Endothelial cell of umbilical vein (primary cell): ENCODE results near the gene DHRS4. TPM values are rescaled to one million over a fixed set of nuclear protein-coding genes. Genes with fewer than 3 reads are reported as not detected.

ENCODE experiments used
- BruUV-seq: library from RNA; stranded (reverse); fragments of 400-500 nt; replicated peaks from 2 replicates; lab custom pipeline; 2021; lab: Mats Ljungman, UMichigan
- CTCF ChIA-PET: fragments of 300-600, 350-600 bp; sonication (Branson Sonifier 250); formaldehyde crosslinking; loops from one replicate; lab custom pipeline; 2021; ENCODE audit warnings: antibody characterized with exemption, inconsistent platforms; lab: Charles Lee
- POLR2A ChIA-PET: fragments of 300-600, 350-600 bp; sonication (Branson Sonifier 250); formaldehyde crosslinking; loops from one replicate; lab custom pipeline; 2021; ENCODE audit warnings: antibody characterized with exemption, inconsistent platforms; lab: Charles Lee
- DNase-seq: peaks from one replicate; pipeline ENCODE4 v3.0.0-alpha.2; 2011; ENCODE audit warnings: low read depth, low spot score
- FAIRE-seq: peaks from 2 replicates; lab custom pipeline; 2011; peaks lifted over from hg19 to GRCh38; lab: Jason Lieb, UNC
- H2AFZ ChIP-seq: 2 replicates; pipeline ENCODE4 v1.6.0; 2012; ENCODE audit warnings: low read depth, low read length, control low read depth, inconsistent platforms
- H3K27ac ChIP-seq: 2 replicates; pipeline ENCODE4 v1.5.1; 2011; ENCODE audit warnings: low read depth, mild to moderate bottlenecking, control low read depth, low read length, moderate library complexity; ENCODE audit not compliant: insufficient read depth
- H3K27me3 ChIP-seq, 2 experiments: 2 replicates each; pipeline versions ENCODE4 v1.6.0 to v1.6.1; 2011; ENCODE audit warnings: low read length in 2 of 2, mixed read lengths in 1 of 2; ENCODE audit not compliant: control insufficient read depth in 2 of 2, insufficient read depth in 2 of 2
- H3K36me3 ChIP-seq, 2 experiments: 2 replicates in 1 of 2; 3 replicates in 1 of 2; pipeline ENCODE4 v1.5.1; 2011; ENCODE audit warnings: low read length in 2 of 2, mild to moderate bottlenecking in 1 of 2, moderate library complexity in 1 of 2; ENCODE audit not compliant: control insufficient read depth in 2 of 2, insufficient read depth in 2 of 2; ENCODE audit errors: extremely low read depth in 1 of 2
- H3K4me1 ChIP-seq: 3 replicates; pipeline ENCODE4 v1.5.1; 2011; ENCODE audit warnings: mild to moderate bottlenecking, low read length; ENCODE audit not compliant: control insufficient read depth, insufficient read depth; ENCODE audit errors: extremely low read depth
- H3K4me2 ChIP-seq: 2 replicates; pipeline ENCODE4 v1.6.1; 2011; ENCODE audit warnings: low read length, control low read depth, mixed read lengths; ENCODE audit not compliant: insufficient read depth
- H3K4me3 ChIP-seq, 3 experiments: fragments of 200-600 bp in 1 of 3; sonication (generic), shearing (Covaris generic) in 1 of 3; replicated peaks in 1 of 3; 2 replicates each; pipeline ENCODE4 v1.5.1; 2011 to 2016; ENCODE audit warnings: control low read depth in 3 of 3, low read length in 3 of 3, mild to moderate bottlenecking in 2 of 3, inconsistent platforms in 1 of 3, low read depth in 1 of 3, moderate library complexity in 1 of 3; ENCODE audit not compliant: insufficient read depth in 1 of 3
- H3K79me2 ChIP-seq: 2 replicates; pipeline ENCODE4 v1.6.0; 2012; ENCODE audit warnings: low read length, inconsistent platforms; ENCODE audit not compliant: control insufficient read depth, insufficient read depth
- H3K9ac ChIP-seq: replicated peaks from 2 replicates; pipeline ENCODE3; 2011; ENCODE audit warnings: low read length, control low read depth; ENCODE audit not compliant: insufficient read depth; ENCODE audit errors: extremely low read depth
- H3K9me1 ChIP-seq: replicated peaks from 3 replicates; pipeline ENCODE4 v1.6.0; 2011; ENCODE audit warnings: mild to moderate bottlenecking, low read length; ENCODE audit not compliant: control insufficient read depth, insufficient read depth; ENCODE audit errors: extremely low read depth
- H3K9me3 ChIP-seq: replicated peaks from 2 replicates; pipeline ENCODE4 v1.5.1; 2012; ENCODE audit warnings: low read length, inconsistent platforms; ENCODE audit not compliant: control insufficient read depth, insufficient read depth
- H4K20me1 ChIP-seq: replicated peaks from 2 replicates; pipeline ENCODE3; 2011; ENCODE audit warnings: mild to moderate bottlenecking, low read length; ENCODE audit not compliant: control insufficient read depth, insufficient read depth; ENCODE audit errors: extremely low read depth
- CTCF ChIP-seq, 2 donors: IDR thresholded peaks; 1 replicate in 1 of 2; 2 replicates in 1 of 2; pipeline ENCODE4 v1.5.1; 2011; ENCODE audit warnings: low read length in 2 of 2, mild to moderate bottlenecking in 2 of 2, moderate library complexity in 2 of 2, control low read depth in 1 of 2, inconsistent platforms in 1 of 2, low read depth in 1 of 2; ENCODE audit not compliant: insufficient read depth in 1 of 2; ENCODE audit errors: extremely low read depth in 1 of 2
- EZH2 ChIP-seq: IDR thresholded peaks from 2 replicates; pipeline ENCODE4 v1.6.1; 2012; ENCODE audit warnings: borderline replicate concordance, low read depth, mild to moderate bottlenecking, moderate library complexity, low read length, inconsistent platforms; ENCODE audit not compliant: severe bottlenecking
- FOS ChIP-seq: IDR thresholded peaks from 2 replicates; pipeline ENCODE4 v1.6.1; 2011; ENCODE audit warnings: mild to moderate bottlenecking, low read length, moderate library complexity, borderline replicate concordance; ENCODE audit not compliant: insufficient read depth
- GATA2 ChIP-seq: IDR thresholded peaks from 2 replicates; pipeline ENCODE4 v1.7.0; 2011; ENCODE audit warnings: low read depth, mild to moderate bottlenecking, moderate library complexity, mixed read lengths, low read length; ENCODE audit not compliant: insufficient read length, insufficient read depth
- JUN ChIP-seq: IDR thresholded peaks from 2 replicates; pipeline ENCODE4 v1.6.1; 2011; ENCODE audit warnings: borderline replicate concordance, low read depth; ENCODE audit not compliant: insufficient read length, insufficient read depth
- MYC ChIP-seq: IDR thresholded peaks from one replicate; pipeline ENCODE4 v1.6.1; 2011; ENCODE audit warnings: mild to moderate bottlenecking, low read depth, low read length
- POLR2A ChIP-seq: IDR thresholded peaks from 2 replicates; pipeline ENCODE4 v1.6.1; 2012; ENCODE audit warnings: low read depth, mild to moderate bottlenecking, control low read depth, low read length
- POLR2AphosphoS5 ChIP-seq: IDR thresholded peaks from 2 replicates; pipeline ENCODE4 v1.6.1; 2012; ENCODE audit warnings: low read depth, mild to moderate bottlenecking, control low read depth, low read length, moderate library complexity; ENCODE audit not compliant: insufficient read depth
- dilution Hi-C: fragments of 300-500 bp; cut with MboI; formaldehyde crosslinking; loops from one replicate; pipeline ENCODE4 v1.15.0; 2019; ENCODE audit warnings: low sequenced_read_pairs; ENCODE audit not compliant: extremely low pct_ligation_motif_present
- intact Hi-C: fragments of 100-400 bp; cut with micrococcal nuclease; formaldehyde crosslinking; loops from one replicate; pipeline ENCODE4 v1.10.0; 2022
- polyA plus RNA-seq, 4 experiments: library from polyadenylated mRNA; depleted of rRNA in 3 of 4; stranded (reverse) in 3 of 4; unstranded in 1 of 4; fragments of >200 nt; gene quantifications; 2 replicates each; pipeline versions ENCODE4 v1.2.1 to v1.2.3, GENCODE V29; 2011 to 2012; ENCODE audit warnings: missing spikeins in 1 of 4
- total RNA-seq: library from RNA; stranded (reverse); gene quantifications from 2 replicates; pipeline ENCODE4 v1.2.3, GENCODE V29; 2021
- TF ChIP-seq, protein P1 (sequence below): IDR thresholded peaks from 2 replicates; pipeline ENCODE4 v1.6.1; 2011; ENCODE audit not compliant: insufficient read depth, insufficient read length

The DHRS4 gene
- total and polyA plus RNA-seq, 2 donors (not counting 3 experiments of a cell fraction or from before 2014, with no cell fraction given): 19.2 to 32.0 TPM

GRCh38 chr14:23915559-23915958 lies 38.0 kb upstream of the DHRS4 start:
- no peak for DNase-seq
- dilution Hi-C loops: no loop called here
- Histone ChIP-seq H3K27me3 (peaks cover 9 to 13% of the 10 kb centered on the region in 2 experiments), H3K9me3 (no peaks in the 10 kb centered on the region), H3K9me1 (no peaks in the 10 kb centered on the region), H4K20me1 (no peaks in the 10 kb centered on the region), H3K9ac (no peak overlapping the region), H3K4me2 (no peak overlapping the region), H2AFZ (no peak overlapping the region), H3K4me3 (no peak overlapping the region), H3K27ac (no peak overlapping the region), H3K36me3 (no peaks in the 10 kb centered on the region), H3K79me2 (no peaks in the 10 kb centered on the region), H3K4me1 (no peaks in the 10 kb centered on the region)
- BruUV-seq: no TSS peak
- no peak for FAIRE-seq
- ChIA-PET POLR2A (no interaction called here), CTCF (interaction anchor here (1.3 to 6.5 kb wide), 2 partner anchors 186 to 248 kb away, joined by 3 to 224 read pairs; no protein-coding TSS in a partner anchor)
- intact Hi-C loops: no loop called here
- TF ChIP-seq FOS (no peak), EZH2 (no peak), POLR2AphosphoS5 (no peak), CTCF (IDR thresholded peaks at IDR 0.05; ENCODE audit: extremely low read depth in 1 of 2, insufficient read depth in 1 of 2, low read depth in 1 of 2, low read length in 2 of 2) (no peak), POLR2A (no peak), GATA2 (no peak), JUN (no peak), MYC (no peak)
- TF ChIP-seq, protein P1, sequence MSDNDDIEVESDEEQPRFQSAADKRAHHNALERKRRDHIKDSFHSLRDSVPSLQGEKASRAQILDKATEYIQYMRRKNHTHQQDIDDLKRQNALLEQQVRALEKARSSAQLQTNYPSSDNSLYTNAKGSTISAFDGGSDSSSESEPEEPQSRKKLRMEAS: no peak
